Activated CD4-positive, alpha-beta T cell treated with anti-CD3 and anti-CD28 coated beads for 36 hours (primary cell): ENCODE results near the gene ECI1. TPM values are rescaled to one million over a fixed set of nuclear protein-coding genes. Genes with fewer than 3 reads are reported as not detected.

Experiments
- ATAC-seq: fragments of 200-7000 bp; cut with Tn5 transposase; one replicate; pipeline ENCODE4 v1.10.0; 2021; ENCODE audit warnings: mild to moderate bottlenecking, moderate library complexity
- CTCF ChIA-PET: fragments of 350-600 bp; sonication (Branson Sonifier 250); formaldehyde crosslinking; loops from one replicate; lab custom pipeline; 2021; ENCODE audit warnings: antibody characterized with exemption; lab: Charles Lee
- POLR2A ChIA-PET: fragments of 350-600 bp; sonication (Branson Sonifier 250); formaldehyde crosslinking; loops from one replicate; lab custom pipeline; 2021; ENCODE audit warnings: antibody characterized with exemption, inconsistent platforms; lab: Charles Lee
- DNase-seq: peaks from one replicate; pipeline ENCODE4 v3.0.0-alpha.2; 2020
- H3K27ac Mint-ChIP-seq: one replicate; pipeline ENCODE4 v1.8.0; 2021; ENCODE audit warnings: mixed read lengths
- H3K27me3 Mint-ChIP-seq: one replicate; pipeline ENCODE4 v1.8.0; 2021; ENCODE audit warnings: mixed read lengths
- H3K36me3 Mint-ChIP-seq: one replicate; pipeline ENCODE4 v1.8.0; 2021; ENCODE audit warnings: low read depth, mixed read lengths
- H3K4me1 Mint-ChIP-seq: one replicate; pipeline ENCODE4 v1.8.0; 2021; ENCODE audit warnings: mixed read lengths
- H3K4me3 Mint-ChIP-seq: one replicate; pipeline ENCODE4 v1.8.0; 2021; ENCODE audit warnings: mild to moderate bottlenecking, moderate library complexity, mixed read lengths
- H3K9me3 Mint-ChIP-seq: one replicate; pipeline ENCODE4 v1.8.0; 2021; ENCODE audit warnings: low read depth, mixed read lengths
- intact Hi-C, 2 experiments: fragments of 100-400 bp; cut with DNase I in 1 of 2; cut with micrococcal nuclease in 1 of 2; formaldehyde crosslinking; loops; one replicate each; pipeline versions ENCODE4 v1.14.2 to v1.15.1; 2022 to 2024; cut with DNase I, micrococcal nuclease
- total RNA-seq, 2 experiments: library from RNA; stranded (reverse); gene quantifications; one replicate each; pipeline ENCODE4 v1.2.3, GENCODE V29; 2021

Gene ECI1
- total RNA-seq, 2 experiments from 2014 or later, result 23.0 to 41.0 TPM

DNA sequence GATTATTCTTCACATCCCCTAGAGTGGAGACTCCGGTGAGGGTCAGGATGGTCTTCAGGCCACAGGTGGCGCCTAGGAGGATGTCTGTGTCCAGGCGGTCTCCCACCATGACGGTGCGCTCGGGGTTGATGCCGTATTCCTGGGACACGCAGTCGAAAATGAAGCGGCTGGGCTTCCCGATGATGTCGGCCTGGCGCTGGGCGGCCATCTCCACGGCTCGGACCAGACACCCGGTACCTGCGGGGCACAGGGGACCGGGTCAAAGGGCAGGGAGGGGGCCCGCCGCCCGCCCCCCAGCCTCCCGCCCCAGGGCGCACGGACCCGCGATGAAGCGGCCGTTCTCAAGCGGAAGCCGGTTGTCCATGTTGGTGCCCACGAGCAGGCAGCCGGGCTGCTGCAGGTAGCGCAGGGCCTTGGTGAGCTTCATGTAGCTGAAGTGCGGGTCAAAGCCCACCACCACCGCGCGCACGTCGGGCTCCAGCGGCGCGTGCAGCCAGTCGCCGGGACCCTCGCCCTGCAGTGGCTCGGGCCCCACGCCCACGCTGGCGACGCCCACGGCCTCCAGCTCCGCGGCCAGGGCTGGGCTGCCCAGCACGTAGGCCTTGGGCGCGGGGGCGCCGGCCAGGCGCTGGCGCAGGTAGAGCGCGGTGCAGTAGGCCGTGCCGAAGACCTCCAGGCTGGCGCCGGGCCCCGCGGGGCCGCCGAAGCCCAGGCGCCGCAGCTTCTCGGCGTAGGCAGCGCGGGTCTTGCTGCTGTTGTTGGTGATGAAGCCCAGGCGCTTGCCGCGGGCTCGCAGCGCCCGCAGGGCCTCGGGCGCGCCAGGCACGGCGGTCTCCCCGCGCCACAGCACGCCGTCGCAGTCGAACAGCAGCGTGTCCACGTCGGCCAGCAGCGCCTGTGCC lies 37.3 kb downstream of the ECI1 start:
- ChIA-PET POLR2A (interaction anchor here (0.5 to 1.2 kb wide), 7 partner anchors 19 to 917 kb away, joined by 3 to 11 read pairs (median 4); partner anchors contain the start of genes ECI1, RPS2 and TRAF7), CTCF (interaction anchor here (0.6 to 1.4 kb wide), 5 partner anchors 11 to 1528 kb away, joined by 3 to 5 read pairs (median 4); no protein-coding TSS in a partner anchor)
- Mint-ChIP-seq H3K9me3 (no peaks in the 10 kb centered on the region), H3K27ac (peak overlapping the region; percentile 45), H3K4me1 (peaks cover 18% of the 10 kb centered on the region), H3K27me3 (no peaks in the 10 kb centered on the region), H3K36me3 (peaks cover 20% of the 10 kb centered on the region), H3K4me3 (peak overlapping the region; percentile 79)
- peak; percentile 40 for DNase-seq
- intact Hi-C loops, result loop anchor here (1.0 to 2.0 kb wide), 3 partner anchors 9 to 127 kb away; partner anchors contain the start of genes ABCA3 (in 1 of the 2), E4F1 (in 1 of the 2) and MLST8 (in 1 of the 2)
- no peak for ATAC-seq

GRCh38 chr16:2212362-2213324 lies 38.7 kb downstream of the ECI1 start:
- H3K27ac Mint-ChIP-seq, result no peak overlapping the region
- H3K36me3 Mint-ChIP-seq, result peaks cover 23% of the 10 kb centered on the region
- H3K27me3 Mint-ChIP-seq, result no peaks in the 10 kb centered on the region
- peaks cover 21% of the 10 kb centered on the region for H3K4me1 Mint-ChIP-seq
- DNase-seq, result no peak
- H3K4me3 Mint-ChIP-seq, result peak overlapping the region; percentile 79
- intact Hi-C loops, result no loop called here
- no peak for ATAC-seq
- ChIA-PET CTCF (no interaction called here), POLR2A (no interaction called here)
- no peaks in the 10 kb centered on the region for H3K9me3 Mint-ChIP-seq

DNA sequence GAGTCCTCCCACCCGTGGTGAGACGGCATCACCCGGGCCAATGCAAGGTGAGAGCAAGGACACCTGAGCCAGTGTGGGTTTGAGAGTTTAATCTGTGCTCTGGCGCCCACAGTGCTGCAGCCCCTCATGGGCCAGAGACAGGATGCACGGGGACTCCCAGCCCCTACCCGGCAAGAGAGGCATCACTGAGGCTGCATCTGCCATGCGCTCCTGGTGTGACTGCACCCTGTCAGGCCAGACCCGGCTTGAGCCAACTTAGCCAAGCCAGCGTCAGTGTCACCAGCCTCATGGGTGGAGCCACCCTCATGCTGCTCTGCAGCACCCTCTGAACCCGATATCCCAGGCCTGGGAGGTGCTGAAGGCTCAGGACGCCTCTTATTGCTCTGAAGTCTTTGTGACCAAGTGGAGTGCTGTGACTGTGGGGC lies 39.5 kb downstream of the ECI1 start:
- ChIA-PET POLR2A (interaction anchor here (1.0 kb wide), 1 partner anchor 57 kb away, joined by 6 read pairs; no protein-coding TSS in a partner anchor), CTCF (no interaction called here)
- Mint-ChIP-seq H3K4me3 (peak overlapping the region; percentile 53), H3K27ac (no peak overlapping the region), H3K36me3 (peaks cover 30% of the 10 kb centered on the region), H3K27me3 (no peaks in the 10 kb centered on the region), H3K9me3 (no peaks in the 10 kb centered on the region), H3K4me1 (peaks cover 25% of the 10 kb centered on the region)
- DNase-seq, result no peak
- no peak for ATAC-seq
- intact Hi-C loops, result no loop called here

DNA sequence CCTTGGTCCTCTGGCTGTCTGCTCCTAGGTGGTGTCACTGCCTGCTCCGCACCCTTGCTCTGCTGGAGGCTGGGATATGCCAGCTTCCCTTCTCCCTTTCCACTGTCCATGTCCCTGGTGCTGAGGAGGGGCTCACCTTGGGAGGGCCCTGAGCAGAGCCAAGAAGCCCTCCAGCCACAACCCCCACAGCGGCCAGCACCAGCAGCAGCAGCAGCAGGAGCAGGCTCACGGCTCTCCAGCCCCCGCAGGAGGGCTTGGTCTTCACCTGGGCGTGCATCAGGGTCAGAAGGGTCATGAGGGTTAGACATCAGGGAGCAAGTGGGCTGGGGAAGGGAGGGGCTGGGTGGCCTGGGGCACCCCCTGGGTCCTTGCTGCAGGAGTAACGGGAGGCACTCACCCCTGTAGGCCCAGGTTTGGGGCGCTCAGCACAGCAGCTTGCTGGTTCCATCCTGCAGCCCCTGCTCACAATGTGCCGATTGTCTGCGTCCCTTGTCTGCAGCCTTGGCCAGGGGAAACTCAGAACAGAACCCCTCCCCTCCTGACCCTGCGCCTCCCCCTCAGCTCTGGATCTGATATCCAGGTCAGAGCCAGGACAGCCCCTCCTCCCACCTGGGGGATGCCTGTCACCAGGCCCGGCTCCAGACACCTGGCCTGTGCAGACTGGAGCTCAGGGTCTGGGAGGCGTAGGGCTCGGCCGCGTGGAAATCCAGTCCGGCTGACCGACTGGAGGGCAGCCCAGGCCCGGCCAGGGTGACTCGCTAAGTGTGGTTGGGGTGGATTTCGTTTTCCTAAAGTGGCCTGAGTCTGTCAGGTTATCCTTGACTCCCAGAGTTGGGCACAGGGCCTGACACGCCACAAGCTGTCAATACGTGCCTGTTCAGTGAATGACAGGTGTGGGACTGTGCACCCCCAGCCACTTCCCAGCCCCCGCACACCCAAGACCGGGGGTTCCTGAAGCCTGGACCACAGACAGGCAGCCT lies 40.7 kb downstream of the ECI1 start, which contains the start of gene BRICD5:
TSS of gene BRICD5 (minus strand) at position 478 of the 980 bp plus-strand sequence. CDS start at position 448, 30 bp downstream.
- peaks cover 24% of the 10 kb centered on the region for H3K4me1 Mint-ChIP-seq
- H3K4me3 Mint-ChIP-seq, result no peak within 1 kb of the TSS
- ChIA-PET POLR2A (interaction anchor here (0.6 to 1.0 kb wide), 2 partner anchors 20 to 56 kb away, joined by 3 to 6 read pairs; no protein-coding TSS in a partner anchor), CTCF (no interaction called here)
- intact Hi-C loops, result no loop called here
- no peak within 1 kb of the TSS for H3K27ac Mint-ChIP-seq
- peaks cover 37% of the 10 kb centered on the region for H3K36me3 Mint-ChIP-seq
- DNase-seq (no peak), ATAC-seq (no peak)
- no peaks in the 10 kb centered on the region for H3K9me3 Mint-ChIP-seq
- H3K27me3 Mint-ChIP-seq, result no peaks in the 10 kb centered on the region

DNA sequence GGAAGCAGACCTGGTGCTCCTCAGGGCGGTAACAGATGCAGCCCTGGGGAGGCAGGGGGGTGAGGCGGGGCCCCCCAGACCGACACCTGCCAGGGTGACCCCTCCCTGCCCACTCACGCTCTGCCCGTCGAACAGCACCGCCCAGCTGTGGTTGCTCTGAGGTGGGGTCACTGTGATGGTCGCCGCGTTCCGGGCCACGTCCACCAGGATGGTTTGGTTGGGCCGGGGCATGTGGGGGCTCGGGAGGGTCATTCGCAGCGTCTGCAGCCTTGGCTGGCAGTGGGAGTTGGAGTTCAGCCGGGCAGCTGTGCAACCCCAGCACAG lies 41.4 kb downstream of the ECI1 start:
- ATAC-seq (no peak), DNase-seq (no peak)
- intact Hi-C loops, result no loop called here
- Mint-ChIP-seq H3K4me1 (peaks cover 22% of the 10 kb centered on the region), H3K27ac (no peak overlapping the region), H3K9me3 (no peaks in the 10 kb centered on the region), H3K36me3 (peaks cover 37% of the 10 kb centered on the region), H3K27me3 (no peaks in the 10 kb centered on the region), H3K4me3 (no peak overlapping the region)
- ChIA-PET POLR2A (interaction anchor here (0.6 kb wide), 1 partner anchor 19 kb away, joined by 3 read pairs; no protein-coding TSS in a partner anchor), CTCF (no interaction called here)

DNA sequence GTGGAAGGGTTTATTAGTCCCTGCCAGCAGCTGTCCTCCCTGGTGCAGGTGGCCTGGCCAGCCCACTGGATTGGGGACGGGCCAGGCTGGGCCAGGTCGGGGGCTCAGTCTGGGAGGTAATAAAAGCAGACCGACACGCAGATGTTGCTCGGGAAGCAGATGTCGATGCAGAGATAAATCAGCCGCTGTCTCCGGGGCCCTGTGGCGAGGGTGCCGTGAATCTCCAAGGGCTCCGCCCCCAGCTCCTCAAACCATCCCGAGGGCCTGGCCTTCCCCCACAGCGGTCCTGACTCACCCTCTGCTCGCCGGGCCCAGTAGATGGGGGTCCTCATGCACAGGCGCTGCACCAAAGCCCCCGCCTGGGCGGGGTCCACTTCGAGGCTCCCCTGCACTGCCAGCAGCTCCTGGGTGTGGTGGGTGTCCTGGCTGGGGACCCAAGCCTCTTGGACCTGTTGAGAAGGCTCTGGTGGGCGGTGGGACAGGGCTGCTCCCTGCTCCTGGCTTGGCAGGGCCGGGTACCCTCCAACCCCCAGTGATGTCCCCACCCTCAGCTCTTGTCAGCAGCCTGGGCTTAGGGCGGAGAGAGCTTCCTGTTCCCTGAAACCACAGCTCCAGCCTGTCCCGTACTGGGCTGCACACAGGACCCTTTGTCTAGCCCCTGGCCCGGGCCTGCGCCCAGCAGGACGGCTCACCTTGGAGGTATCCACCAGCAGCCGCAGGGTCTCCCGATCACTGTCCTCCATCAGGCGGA lies 42.0 kb downstream of the ECI1 start:
- peaks cover 25% of the 10 kb centered on the region for H3K4me1 Mint-ChIP-seq
- DNase-seq, result no peak
- no peak overlapping the region for H3K27ac Mint-ChIP-seq

GRCh38 chr16:2208772-2209171 lies 42.6 kb downstream of the ECI1 start:
- no peaks in the 10 kb centered on the region for H3K27me3 Mint-ChIP-seq
- intact Hi-C loops, result loop anchor here (5.0 to 10.0 kb wide), 5 partner anchors 51 to 594 kb away; partner anchors contain the start of genes CRAMP1 (in 1 of the 2), IFT140 (in 1 of the 2), NTN3 (in 1 of the 2) and RNPS1 (in 1 of the 2)
- no peak for DNase-seq

More for the DNA sequence above, 42.0 kb downstream of the ECI1 start:
- POLR2A ChIA-PET, result interaction anchor here (0.6 kb wide), 1 partner anchor 12 kb away, joined by 3 read pairs; no protein-coding TSS in a partner anchor
- intact Hi-C loops, result loop anchor here (5.0 to 10.0 kb wide), 5 partner anchors 52 to 595 kb away; partner anchors contain the start of genes CRAMP1 (in 1 of the 2), IFT140 (in 1 of the 2), NTN3 (in 1 of the 2) and RNPS1 (in 1 of the 2)
- no peaks in the 10 kb centered on the region for H3K27me3 Mint-ChIP-seq
- H3K9me3 Mint-ChIP-seq, result no peaks in the 10 kb centered on the region
- no peak for ATAC-seq
- peaks cover 37% of the 10 kb centered on the region for H3K36me3 Mint-ChIP-seq
- H3K4me3 Mint-ChIP-seq, result no peak overlapping the region
- CTCF ChIA-PET, result no interaction called here

DNA sequence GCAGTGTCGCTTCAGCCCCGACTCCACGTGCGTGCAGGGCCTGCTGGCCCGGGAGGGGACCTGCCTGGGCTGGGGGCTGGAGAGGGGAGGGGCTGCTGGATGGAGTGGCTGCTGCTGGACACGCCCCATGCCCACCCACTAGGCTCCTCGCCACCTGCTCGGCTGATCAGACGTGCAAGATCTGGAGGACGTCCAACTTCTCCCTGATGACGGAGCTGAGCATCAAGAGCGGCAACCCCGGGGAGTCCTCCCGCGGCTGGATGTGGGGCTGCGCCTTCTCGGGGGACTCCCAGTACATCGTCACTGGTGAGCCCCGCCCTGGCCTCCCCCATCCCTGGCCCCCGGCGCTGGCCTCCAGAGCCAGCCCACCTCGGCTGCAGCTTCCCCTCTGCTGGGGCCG lies 43.1 kb downstream of the ECI1 start:
- Mint-ChIP-seq H3K27ac (no peak overlapping the region), H3K4me3 (peak overlapping the region; percentile 8), H3K4me1 (peaks cover 25% of the 10 kb centered on the region), H3K27me3 (no peaks in the 10 kb centered on the region), H3K36me3 (peaks cover 33% of the 10 kb centered on the region), H3K9me3 (no peaks in the 10 kb centered on the region)
- DNase-seq, result no peak
- no peak for ATAC-seq
- POLR2A ChIA-PET, result no interaction called here
- intact Hi-C loops, result loop anchor here (5.0 to 10.0 kb wide), 5 partner anchors 51 to 594 kb away; partner anchors contain the start of genes CRAMP1 (in 1 of the 2), IFT140 (in 1 of the 2), NTN3 (in 1 of the 2) and RNPS1 (in 1 of the 2)
- CTCF ChIA-PET, result no interaction called here

More at GRCh38 chr16:2208772-2209171, 42.6 kb downstream of the ECI1 start:
- Mint-ChIP-seq H3K36me3 (peaks cover 37% of the 10 kb centered on the region), H3K27ac (no peak overlapping the region), H3K4me1 (peaks cover 27% of the 10 kb centered on the region), H3K9me3 (no peaks in the 10 kb centered on the region), H3K4me3 (no peak overlapping the region)
- ChIA-PET POLR2A (interaction anchor here (0.6 kb wide), 1 partner anchor 11 kb away, joined by 3 read pairs; no protein-coding TSS in a partner anchor), CTCF (no interaction called here)
- ATAC-seq, result no peak

DNA sequence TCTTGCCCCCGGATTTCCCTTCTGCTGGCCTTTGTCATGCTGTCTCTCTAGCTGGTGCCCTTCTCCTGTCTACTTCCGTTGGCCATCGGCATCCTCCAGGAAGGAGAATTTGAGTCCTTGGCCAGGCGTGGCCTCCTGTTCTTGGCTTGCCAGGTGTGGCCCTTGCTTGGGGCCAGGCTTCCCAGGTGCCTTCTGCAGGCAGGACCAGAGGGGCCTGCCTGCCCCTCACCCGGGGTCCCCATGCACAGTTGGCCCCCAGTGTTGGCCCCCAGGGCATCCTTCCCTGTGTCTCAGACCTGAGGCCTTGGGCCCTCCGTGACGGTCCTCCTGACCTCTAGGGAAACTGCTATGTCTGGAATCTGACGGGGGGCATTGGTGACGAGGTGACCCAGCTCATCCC lies 43.5 kb downstream of the ECI1 start:
- CTCF ChIA-PET, result no interaction called here
- no peaks in the 10 kb centered on the region for H3K27me3 Mint-ChIP-seq
- POLR2A ChIA-PET, result no interaction called here
- H3K36me3 Mint-ChIP-seq, result peaks cover 30% of the 10 kb centered on the region
- no peak for ATAC-seq
- DNase-seq, result no peak
- no peaks in the 10 kb centered on the region for H3K9me3 Mint-ChIP-seq
- H3K4me3 Mint-ChIP-seq, result peak overlapping the region; percentile 83
- H3K27ac Mint-ChIP-seq, result peak overlapping the region; percentile 78
- intact Hi-C loops, result loop anchor here (5.0 to 10.0 kb wide), 5 partner anchors 51 to 593 kb away; partner anchors contain the start of genes CRAMP1 (in 1 of the 2), IFT140 (in 1 of the 2), NTN3 (in 1 of the 2) and RNPS1 (in 1 of the 2)
- peaks cover 20% of the 10 kb centered on the region for H3K4me1 Mint-ChIP-seq
